ENCODE measurements around the gene NAP1L4. TPM values are rescaled to one million over a fixed set of nuclear protein-coding genes. Genes with fewer than 3 reads are reported as not detected.

The NAP1L4 gene
- total RNA-seq, 1 experiment from 2014 or later: 189 TPM

DNA sequence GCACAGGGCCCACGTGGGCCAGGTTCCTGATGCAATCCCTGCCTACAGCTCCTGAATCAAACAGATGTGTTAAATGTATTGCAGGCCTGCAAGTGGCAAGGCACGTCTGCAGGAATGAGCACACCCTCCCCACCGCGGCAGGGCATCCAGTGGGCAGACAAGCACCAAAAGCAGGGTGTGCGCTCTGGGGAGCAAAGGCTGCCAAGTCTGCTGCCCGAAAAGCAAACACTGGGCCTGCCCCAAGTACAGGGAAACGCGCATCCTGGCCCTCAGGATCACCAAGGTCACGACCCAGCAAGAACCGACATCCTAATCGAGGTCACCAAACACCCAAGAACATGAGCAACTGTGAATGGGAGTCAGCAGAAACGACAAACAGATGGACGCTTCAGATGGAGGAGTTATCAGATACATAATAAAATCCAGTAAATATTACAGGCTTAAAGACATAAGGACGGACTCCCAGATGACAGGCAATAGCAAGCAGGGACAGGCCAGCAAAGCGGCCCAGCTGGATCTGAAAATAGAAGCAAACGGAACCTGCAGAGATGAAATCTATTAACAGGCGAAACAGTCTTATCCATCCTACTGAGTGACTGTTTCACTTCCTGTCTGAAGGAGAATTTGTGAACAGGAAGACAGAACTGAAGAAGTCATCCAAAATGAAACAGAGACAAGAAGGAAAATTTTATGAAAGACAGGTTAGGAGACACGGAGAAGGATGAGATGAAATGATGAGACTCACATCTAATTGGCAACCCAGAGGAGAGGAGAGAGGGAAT is 38.4 kb upstream of the NAP1L4 start:
- Mint-ChIP-seq H3K27me3 (ENCODE audit: low read depth) (no peaks in the 10 kb centered on the region), H3K4me1 (no peaks in the 10 kb centered on the region), H3K36me3 (peaks cover 67% of the 10 kb centered on the region), H3K4me3 (no peak overlapping the region), H3K9me3 (no peaks in the 10 kb centered on the region), H3K27ac (no peak overlapping the region)
- CTCF ChIA-PET: no interaction called here
- DNase-seq (ENCODE audit: low spot score): no peak
- no peak for ATAC-seq
- TF ChIP-seq, protein P1, sequence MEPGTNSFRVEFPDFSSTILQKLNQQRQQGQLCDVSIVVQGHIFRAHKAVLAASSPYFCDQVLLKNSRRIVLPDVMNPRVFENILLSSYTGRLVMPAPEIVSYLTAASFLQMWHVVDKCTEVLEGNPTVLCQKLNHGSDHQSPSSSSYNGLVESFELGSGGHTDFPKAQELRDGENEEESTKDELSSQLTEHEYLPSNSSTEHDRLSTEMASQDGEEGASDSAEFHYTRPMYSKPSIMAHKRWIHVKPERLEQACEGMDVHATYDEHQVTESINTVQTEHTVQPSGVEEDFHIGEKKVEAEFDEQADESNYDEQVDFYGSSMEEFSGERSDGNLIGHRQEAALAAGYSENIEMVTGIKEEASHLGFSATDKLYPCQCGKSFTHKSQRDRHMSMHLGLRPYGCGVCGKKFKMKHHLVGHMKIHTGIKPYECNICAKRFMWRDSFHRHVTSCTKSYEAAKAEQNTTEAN (CRISPR knock-in tag; IDR thresholded peaks at IDR 0.05): no peak
- TF ChIP-seq ZNF263 (CRISPR knock-in tag; IDR thresholded peaks at IDR 0.05; ENCODE audit: low read depth) (no peak), ELF4 (CRISPR knock-in tag; IDR thresholded peaks at IDR 0.05; ENCODE audit: low read depth) (no peak), TEAD1 (CRISPR knock-in tag; IDR thresholded peaks at IDR 0.05) (no peak), OVOL2 (CRISPR knock-in tag; IDR thresholded peaks at IDR 0.05; ENCODE audit: borderline replicate concordance) (no peak), ETV6 (CRISPR knock-in tag; IDR thresholded peaks at IDR 0.05) (no peak), TCF7 (CRISPR knock-in tag; IDR thresholded peaks at IDR 0.05; ENCODE audit: low read depth) (no peak), IRF2 (CRISPR knock-in tag; IDR thresholded peaks at IDR 0.05; ENCODE audit: borderline replicate concordance, low read depth) (no peak), EMX1 (CRISPR knock-in tag; IDR thresholded peaks at IDR 0.05) (no peak), ZNF219 (CRISPR knock-in tag; IDR thresholded peaks at IDR 0.05; ENCODE audit: borderline replicate concordance) (no peak), FOXP1 (CRISPR knock-in tag; IDR thresholded peaks at IDR 0.05; ENCODE audit: borderline replicate concordance) (no peak), CBFB (CRISPR knock-in tag; IDR thresholded peaks at IDR 0.05; ENCODE audit: low read depth) (no peak)
- TF ChIP-seq, protein P2, sequence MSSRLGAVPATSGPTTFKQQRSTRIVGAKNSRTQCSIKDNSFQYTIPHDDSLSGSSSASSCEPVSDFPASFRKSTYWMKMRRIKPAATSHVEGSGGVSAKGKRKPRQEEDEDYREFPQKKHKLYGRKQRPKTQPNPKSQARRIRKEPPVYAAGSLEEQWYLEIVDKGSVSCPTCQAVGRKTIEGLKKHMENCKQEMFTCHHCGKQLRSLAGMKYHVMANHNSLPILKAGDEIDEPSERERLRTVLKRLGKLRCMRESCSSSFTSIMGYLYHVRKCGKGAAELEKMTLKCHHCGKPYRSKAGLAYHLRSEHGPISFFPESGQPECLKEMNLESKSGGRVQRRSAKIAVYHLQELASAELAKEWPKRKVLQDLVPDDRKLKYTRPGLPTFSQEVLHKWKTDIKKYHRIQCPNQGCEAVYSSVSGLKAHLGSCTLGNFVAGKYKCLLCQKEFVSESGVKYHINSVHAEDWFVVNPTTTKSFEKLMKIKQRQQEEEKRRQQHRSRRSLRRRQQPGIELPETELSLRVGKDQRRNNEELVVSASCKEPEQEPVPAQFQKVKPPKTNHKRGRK (CRISPR knock-in tag; IDR thresholded peaks at IDR 0.05; ENCODE audit: borderline replicate concordance): no peak
- TF ChIP-seq, protein P3, sequence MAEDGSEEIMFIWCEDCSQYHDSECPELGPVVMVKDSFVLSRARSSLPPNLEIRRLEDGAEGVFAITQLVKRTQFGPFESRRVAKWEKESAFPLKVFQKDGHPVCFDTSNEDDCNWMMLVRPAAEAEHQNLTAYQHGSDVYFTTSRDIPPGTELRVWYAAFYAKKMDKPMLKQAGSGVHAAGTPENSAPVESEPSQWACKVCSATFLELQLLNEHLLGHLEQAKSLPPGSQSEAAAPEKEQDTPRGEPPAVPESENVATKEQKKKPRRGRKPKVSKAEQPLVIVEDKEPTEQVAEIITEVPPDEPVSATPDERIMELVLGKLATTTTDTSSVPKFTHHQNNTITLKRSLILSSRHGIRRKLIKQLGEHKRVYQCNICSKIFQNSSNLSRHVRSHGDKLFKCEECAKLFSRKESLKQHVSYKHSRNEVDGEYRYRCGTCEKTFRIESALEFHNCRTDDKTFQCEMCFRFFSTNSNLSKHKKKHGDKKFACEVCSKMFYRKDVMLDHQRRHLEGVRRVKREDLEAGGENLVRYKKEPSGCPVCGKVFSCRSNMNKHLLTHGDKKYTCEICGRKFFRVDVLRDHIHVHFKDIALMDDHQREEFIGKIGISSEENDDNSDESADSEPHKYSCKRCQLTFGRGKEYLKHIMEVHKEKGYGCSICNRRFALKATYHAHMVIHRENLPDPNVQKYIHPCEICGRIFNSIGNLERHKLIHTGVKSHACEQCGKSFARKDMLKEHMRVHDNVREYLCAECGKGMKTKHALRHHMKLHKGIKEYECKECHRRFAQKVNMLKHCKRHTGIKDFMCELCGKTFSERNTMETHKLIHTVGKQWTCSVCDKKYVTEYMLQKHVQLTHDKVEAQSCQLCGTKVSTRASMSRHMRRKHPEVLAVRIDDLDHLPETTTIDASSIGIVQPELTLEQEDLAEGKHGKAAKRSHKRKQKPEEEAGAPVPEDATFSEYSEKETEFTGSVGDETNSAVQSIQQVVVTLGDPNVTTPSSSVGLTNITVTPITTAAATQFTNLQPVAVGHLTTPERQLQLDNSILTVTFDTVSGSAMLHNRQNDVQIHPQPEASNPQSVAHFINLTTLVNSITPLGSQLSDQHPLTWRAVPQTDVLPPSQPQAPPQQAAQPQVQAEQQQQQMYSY (CRISPR knock-in tag; IDR thresholded peaks at IDR 0.05): no peak
- TF ChIP-seq, protein P4, sequence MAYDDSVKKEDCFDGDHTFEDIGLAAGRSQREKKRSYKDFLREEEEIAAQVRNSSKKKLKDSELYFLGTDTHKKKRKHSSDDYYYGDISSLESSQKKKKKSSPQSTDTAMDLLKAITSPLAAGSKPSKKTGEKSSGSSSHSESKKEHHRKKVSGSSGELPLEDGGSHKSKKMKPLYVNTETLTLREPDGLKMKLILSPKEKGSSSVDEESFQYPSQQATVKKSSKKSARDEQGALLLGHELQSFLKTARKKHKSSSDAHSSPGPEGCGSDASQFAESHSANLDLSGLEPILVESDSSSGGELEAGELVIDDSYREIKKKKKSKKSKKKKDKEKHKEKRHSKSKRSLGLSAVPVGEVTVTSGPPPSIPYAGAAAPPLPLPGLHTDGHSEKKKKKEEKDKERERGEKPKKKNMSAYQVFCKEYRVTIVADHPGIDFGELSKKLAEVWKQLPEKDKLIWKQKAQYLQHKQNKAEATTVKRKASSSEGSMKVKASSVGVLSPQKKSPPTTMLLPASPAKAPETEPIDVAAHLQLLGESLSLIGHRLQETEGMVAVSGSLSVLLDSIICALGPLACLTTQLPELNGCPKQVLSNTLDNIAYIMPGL (CRISPR knock-in tag; IDR thresholded peaks at IDR 0.05): no peak
- TF ChIP-seq, protein P5, sequence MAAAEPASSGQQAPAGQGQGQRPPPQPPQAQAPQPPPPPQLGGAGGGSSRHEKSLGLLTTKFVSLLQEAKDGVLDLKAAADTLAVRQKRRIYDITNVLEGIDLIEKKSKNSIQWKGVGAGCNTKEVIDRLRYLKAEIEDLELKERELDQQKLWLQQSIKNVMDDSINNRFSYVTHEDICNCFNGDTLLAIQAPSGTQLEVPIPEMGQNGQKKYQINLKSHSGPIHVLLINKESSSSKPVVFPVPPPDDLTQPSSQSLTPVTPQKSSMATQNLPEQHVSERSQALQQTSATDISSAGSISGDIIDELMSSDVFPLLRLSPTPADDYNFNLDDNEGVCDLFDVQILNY (CRISPR knock-in tag; IDR thresholded peaks at IDR 0.05): no peak
- POLR2A ChIA-PET: no interaction called here

Data from WTC11 (cell line).